H1 (cell line): Measurements from ENCODE around the gene HGFAC. TPM values are rescaled to one million over a fixed set of nuclear protein-coding genes. Genes with fewer than 3 reads are reported as not detected.

ENCODE experiments used
- CTCF ChIA-PET: fragments of 300-600 bp; sonication (Branson Sonifier 250); formaldehyde crosslinking; loops from one replicate; lab custom pipeline; 2021; ENCODE audit not compliant: partially characterized antibody; lab: Charles Lee
- POLR2A ChIA-PET: fragments of 300-600 bp; sonication (Branson Sonifier 250); formaldehyde crosslinking; loops from one replicate; lab custom pipeline; 2021; ENCODE audit warnings: inconsistent platforms; ENCODE audit not compliant: partially characterized antibody; lab: Charles Lee
- DNase-seq, 2 experiments: peaks; one replicate each; pipeline versions ENCODE4 v3.0.0 to v3.0.0-alpha.2; 2010 to 2022; ENCODE audit warnings: low spot score in 2 of 2, low read depth in 1 of 2, mixed read lengths in 1 of 2
- FAIRE-seq: peaks from 2 replicates; lab custom pipeline; 2011; peaks lifted over from hg19 to GRCh38; lab: Jason Lieb, UNC
- H2AFZ ChIP-seq: 2 replicates; pipeline ENCODE4 v1.8.1; 2012; ENCODE audit warnings: low read length, inconsistent platforms
- H2AK5ac ChIP-seq: 2 replicates; pipeline ENCODE4 v1.6.1; 2013; ENCODE audit warnings: low read depth, low read length
- H2BK120ac ChIP-seq: replicated peaks from 2 replicates; pipeline ENCODE3; 2013; ENCODE audit warnings: low read depth, low read length, inconsistent platforms
- H2BK12ac ChIP-seq: 2 replicates; pipeline ENCODE4 v1.6.1; 2013; ENCODE audit warnings: low read depth, low read length
- H2BK15ac ChIP-seq: 2 replicates; pipeline ENCODE4 v1.6.1; 2013; ENCODE audit warnings: low read length
- H2BK20ac ChIP-seq: 2 replicates; pipeline ENCODE4 v1.6.1; 2013; ENCODE audit warnings: low read length
- H2BK5ac ChIP-seq: 2 replicates; pipeline ENCODE4 v1.6.1; 2013; ENCODE audit warnings: low read depth, low read length
- H3K14ac ChIP-seq: 2 replicates; pipeline ENCODE4 v1.6.1; 2013; ENCODE audit warnings: inconsistent platforms; ENCODE audit not compliant: insufficient read length
- H3K18ac ChIP-seq: 2 replicates; pipeline ENCODE4 v1.6.1; 2013; ENCODE audit warnings: low read length; ENCODE audit errors: extremely low read depth
- H3K23ac ChIP-seq: 2 replicates; pipeline ENCODE4 v1.6.1; 2013; ENCODE audit warnings: inconsistent platforms; ENCODE audit not compliant: insufficient read length
- H3K23me2 ChIP-seq: 2 replicates; pipeline ENCODE4 v1.6.1; 2013; ENCODE audit warnings: low read depth, low read length
- H3K27ac ChIP-seq: 2 replicates; pipeline ENCODE4 v1.6.1; 2011; ENCODE audit warnings: low read depth, low read length, inconsistent platforms
- H3K27me3 ChIP-seq, 4 experiments: replicated peaks in 1 of 4; 1 replicate in 1 of 4; 2 replicates in 3 of 4; pipeline versions ENCODE4 v1.6.1 to v1.8.1; 2011 to 2013; ENCODE audit warnings: low read length in 3 of 4, mild to moderate bottlenecking in 3 of 4, inconsistent platforms in 2 of 4, mixed read lengths in 2 of 4, moderate library complexity in 1 of 4; ENCODE audit not compliant: control insufficient read depth in 3 of 4, insufficient read depth in 3 of 4; ENCODE audit errors: extremely low read depth in 1 of 4
- H3K36me3 ChIP-seq, 4 experiments: 2 replicates each; pipeline versions ENCODE4 v1.6.1 to v1.8.1; 2011 to 2013; ENCODE audit warnings: mild to moderate bottlenecking in 4 of 4, low read length in 3 of 4, moderate library complexity in 2 of 4, control low read depth in 1 of 4, inconsistent platforms in 1 of 4; ENCODE audit not compliant: insufficient read depth in 4 of 4, control insufficient read depth in 2 of 4
- H3K4ac ChIP-seq: replicated peaks from 2 replicates; pipeline ENCODE3; 2013; ENCODE audit warnings: low read length, low read depth, mixed read lengths, inconsistent platforms; ENCODE audit not compliant: insufficient read length
- H3K4me1 ChIP-seq, 4 experiments: replicated peaks in 1 of 4; 1 replicate in 1 of 4; 2 replicates in 3 of 4; pipeline versions ENCODE4 v1.6.1 to v1.8.1; 2011 to 2013; ENCODE audit warnings: low read length in 3 of 4, inconsistent platforms in 2 of 4, mixed read lengths in 1 of 4; ENCODE audit not compliant: insufficient read depth in 4 of 4, control insufficient read depth in 3 of 4
- H3K4me2 ChIP-seq, 2 experiments: 2 replicates each; pipeline versions ENCODE4 v1.6.1 to v1.8.1; 2011 to 2013; ENCODE audit warnings: low read depth in 2 of 2, low read length in 2 of 2, control low read depth in 1 of 2, inconsistent platforms in 1 of 2, mild to moderate bottlenecking in 1 of 2; ENCODE audit not compliant: insufficient read depth in 1 of 2
- H3K4me3 ChIP-seq, 4 experiments: fragments of 200-600, 300-600 bp in 1 of 4; sonication (generic), shearing (Covaris generic), sonication (Bioruptor Twin) in 1 of 4; 2 replicates each; pipeline versions ENCODE4 v1.5.1 to v1.8.1; 2011 to 2016; ENCODE audit warnings: low read length in 4 of 4, low read depth in 3 of 4, control low read depth in 2 of 4, inconsistent platforms in 2 of 4, mild to moderate bottlenecking in 2 of 4, mixed read lengths in 1 of 4, moderate library complexity in 1 of 4; ENCODE audit not compliant: insufficient read depth in 2 of 4; ENCODE audit errors: extremely low read depth in 1 of 4
- H3K56ac ChIP-seq: replicated peaks from 2 replicates; pipeline ENCODE3; 2013; ENCODE audit warnings: low read depth, mild to moderate bottlenecking, mixed read lengths, low read length, inconsistent platforms; ENCODE audit not compliant: insufficient read length
- H3K79me1 ChIP-seq: 2 replicates; pipeline ENCODE4 v1.6.1; 2013; ENCODE audit warnings: low read depth, low read length, control low read depth
- H3K79me2 ChIP-seq, 2 experiments: 2 replicates each; pipeline versions ENCODE4 v1.6.1 to v1.8.1; 2012 to 2013; ENCODE audit warnings: low read length in 2 of 2, mild to moderate bottlenecking in 2 of 2, inconsistent platforms in 1 of 2; ENCODE audit not compliant: insufficient read depth in 2 of 2, control insufficient read depth in 1 of 2
- H3K9ac ChIP-seq, 4 experiments: replicated peaks in 1 of 4; 1 replicate in 1 of 4; 2 replicates in 3 of 4; pipeline versions ENCODE4 v1.6.1 to v1.8.1; 2011 to 2013; ENCODE audit warnings: low read depth in 3 of 4, low read length in 3 of 4, control low read depth in 2 of 4, mild to moderate bottlenecking in 2 of 4, moderate library complexity in 2 of 4, inconsistent platforms in 1 of 4; ENCODE audit errors: extremely low read depth in 1 of 4
- H3K9me3 ChIP-seq, 2 experiments: 2 replicates each; pipeline versions ENCODE4 v1.6.1 to v1.8.1; 2012 to 2013; ENCODE audit warnings: mild to moderate bottlenecking in 2 of 2, moderate library complexity in 2 of 2, control low read depth in 1 of 2, inconsistent platforms in 1 of 2, low read depth in 1 of 2, low read length in 1 of 2, mixed read lengths in 1 of 2; ENCODE audit not compliant: insufficient read depth in 2 of 2
- H4K20me1 ChIP-seq, 2 experiments: replicated peaks in 1 of 2; 2 replicates each; pipeline versions ENCODE3 to v1.8.1; 2011 to 2013; ENCODE audit warnings: inconsistent platforms in 2 of 2, low read length in 2 of 2, mild to moderate bottlenecking in 1 of 2; ENCODE audit not compliant: insufficient read depth in 2 of 2, control insufficient read depth in 1 of 2
- H4K5ac ChIP-seq: 2 replicates; pipeline ENCODE4 v1.6.1; 2013; ENCODE audit warnings: low read length, low read depth, mixed read lengths, inconsistent platforms; ENCODE audit not compliant: insufficient read length
- H4K8ac ChIP-seq: 2 replicates; pipeline ENCODE4 v1.8.0; 2013; ENCODE audit warnings: mild to moderate bottlenecking, moderate library complexity, low read length, inconsistent platforms; ENCODE audit not compliant: insufficient read depth; ENCODE audit errors: extremely low read depth
- H4K91ac ChIP-seq: replicated peaks from 2 replicates; pipeline ENCODE3; 2013; ENCODE audit warnings: low read length, mixed read lengths, inconsistent platforms; ENCODE audit not compliant: insufficient read length
- ATF2 ChIP-seq: IDR thresholded peaks from 2 replicates; pipeline ENCODE4 v1.6.1; 2012; ENCODE audit warnings: low read length, inconsistent platforms
- CHD2 ChIP-seq: IDR thresholded peaks from 2 replicates; pipeline ENCODE4 v1.6.1; 2012; ENCODE audit warnings: low read length, improper control_type of control experiment
- CTBP2 ChIP-seq: IDR thresholded peaks from 2 replicates; pipeline ENCODE4 v1.7.0; 2011; ENCODE audit warnings: borderline replicate concordance, mild to moderate bottlenecking, moderate library complexity, mixed read lengths, low read length; ENCODE audit not compliant: insufficient read depth, insufficient read length
- RAD21 ChIP-seq, 2 experiments: IDR thresholded peaks in 1 of 2; conservative IDR thresholded peaks in 1 of 2; 2 replicates each; pipeline ENCODE4 v1.6.1; 2011; ENCODE audit warnings: low read depth in 2 of 2, low read length in 2 of 2, improper control_type of control experiment in 1 of 2, inconsistent platforms in 1 of 2, mild to moderate bottlenecking in 1 of 2, moderate library complexity in 1 of 2
- SP4 ChIP-seq: IDR thresholded peaks from 2 replicates; pipeline ENCODE4 v1.6.1; 2012; ENCODE audit warnings: low read length, inconsistent platforms
- TCF12 ChIP-seq: IDR thresholded peaks from 2 replicates; pipeline ENCODE4 v1.6.1; 2011; ENCODE audit warnings: low read depth, mild to moderate bottlenecking, low read length
- WGBS, 2 experiments: shearing (Covaris generic) in 1 of 2; methylation state at CpG; one replicate each; pipeline versions ENCODE4 v1.1.6 to v1.1.7; 2013 to 2015; ENCODE audit warnings: low lambda C conversion rate in 2 of 2, mixed read lengths in 2 of 2, inconsistent platforms in 1 of 2, low coverage in 1 of 2, missing lambda C conversion rate in 1 of 2; ENCODE audit not compliant: insufficient replicate concordance in 2 of 2, insufficient coverage in 1 of 2, insufficient read length in 1 of 2; ENCODE audit errors: extremely low coverage in 1 of 2, missing lambda C conversion rate in 1 of 2; 5-methylcytosine and 5-hydroxymethylcytosine counted together
- polyA plus RNA-seq, 7 experiments: library from polyadenylated mRNA; depleted of rRNA in 3 of 7; stranded (reverse) in 5 of 7; unstranded in 2 of 7; fragments of >200 nt in 5 of 7; fragments of 200-250 nt in 2 of 7; gene quantifications; 1 replicate in 5 of 7; 2 replicates in 1 of 7; 4 replicates in 1 of 7; pipeline versions ENCODE4 v1.2.1 to v1.2.3, GENCODE V29; 2011 to 2013; ENCODE audit warnings: missing spikeins in 2 of 7, mixed read lengths in 2 of 7
- total RNA-seq: library from RNA; stranded (reverse); fragmentation: NEBNext Ultra II Directional; extraction: Animal tissue kit (Norgen Biotek cat#: 25700); gene quantifications from 2 replicates; pipeline ENCODE4 v1.2.1, GENCODE V29; 2021
- TF ChIP-seq, protein P1 (sequence below): IDR thresholded peaks from 2 replicates; pipeline ENCODE4 v1.6.1; 2011; ENCODE audit warnings: low read length, improper control_type of control experiment

Gene HGFAC
- total and polyA plus RNA-seq, 2 of the 8 experiments (the other 6 are each of a cell fraction or from before 2014, with no cell fraction given), result 0.14 to 0.15 TPM

DNA sequence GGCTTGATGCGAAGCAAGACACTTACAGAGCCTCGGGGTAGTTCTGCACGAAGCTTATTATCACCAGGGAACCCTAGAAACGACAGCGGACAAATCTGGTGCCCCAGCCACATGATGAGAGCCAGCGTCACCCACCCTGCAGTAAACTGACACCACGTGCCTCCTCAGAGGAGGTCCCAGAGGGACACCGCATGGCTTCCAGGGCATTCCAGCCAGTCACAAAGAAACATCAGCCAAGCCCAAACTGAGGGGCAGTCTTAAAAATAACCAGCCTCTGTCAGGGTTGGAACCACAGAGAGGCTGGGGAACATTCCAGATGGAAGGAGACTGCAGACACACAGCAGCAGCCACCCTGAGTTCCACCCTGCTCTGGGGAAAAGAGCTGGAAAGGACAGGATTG lies 36.6 kb upstream of the HGFAC start:
- Histone ChIP-seq H2BK5ac (no peak overlapping the region), H3K36me3 (no peaks in the 10 kb centered on the region), H2BK15ac (no peak overlapping the region), H4K20me1 (peaks cover 0 to 3% of the 10 kb centered on the region in 2 experiments), H2BK12ac (no peak overlapping the region), H3K9me3 (peaks cover 8 to 12% of the 10 kb centered on the region in 2 experiments; a peak in 2 of 4 replicates), H3K79me2 (no peaks in the 10 kb centered on the region), H3K4me2 (no peak overlapping the region), H3K23me2 (no peaks in the 10 kb centered on the region), H3K18ac (no peak overlapping the region), H2BK120ac (no peak overlapping the region), H3K4me3 (no peak overlapping the region), H2BK20ac (no peak overlapping the region), H3K14ac (no peak overlapping the region), H3K23ac (no peak overlapping the region), H3K4ac (no peak overlapping the region), H2AFZ (no peak overlapping the region), H3K56ac (no peak overlapping the region), H3K79me1 (no peaks in the 10 kb centered on the region), H2AK5ac (no peak overlapping the region), H3K4me1 (no peaks in the 10 kb centered on the region; a peak in 3 of 7 replicates), H4K91ac (no peak overlapping the region), H4K5ac (no peak overlapping the region), H4K8ac (no peak overlapping the region), H3K27ac (no peak overlapping the region), H3K27me3 (no peaks in the 10 kb centered on the region), H3K9ac (no peak overlapping the region)
- ChIA-PET CTCF (interaction anchor here (0.5 to 2.1 kb wide), 9 partner anchors 8 to 434 kb away, joined by 3 to 6 read pairs (median 4); no protein-coding TSS in a partner anchor), POLR2A (interaction anchor here (2.5 kb wide), 1 partner anchor 12 kb away, joined by 10 read pairs; no protein-coding TSS in a partner anchor)
- 83% methylated on average over 8 of the region's 8 CpGs; no CpG with 5 or more reads in 1 of the 2 experiments for WGBS, 2 experiments
- no peak for DNase-seq
- no peak for FAIRE-seq
- TF ChIP-seq, protein P1, sequence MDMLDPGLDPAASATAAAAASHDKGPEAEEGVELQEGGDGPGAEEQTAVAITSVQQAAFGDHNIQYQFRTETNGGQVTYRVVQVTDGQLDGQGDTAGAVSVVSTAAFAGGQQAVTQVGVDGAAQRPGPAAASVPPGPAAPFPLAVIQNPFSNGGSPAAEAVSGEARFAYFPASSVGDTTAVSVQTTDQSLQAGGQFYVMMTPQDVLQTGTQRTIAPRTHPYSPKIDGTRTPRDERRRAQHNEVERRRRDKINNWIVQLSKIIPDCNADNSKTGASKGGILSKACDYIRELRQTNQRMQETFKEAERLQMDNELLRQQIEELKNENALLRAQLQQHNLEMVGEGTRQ, result no peak
- TF ChIP-seq SP4, result no peak
- no peak for TF ChIP-seq CHD2
- TF ChIP-seq CTBP2, result no peak
- no peak for TF ChIP-seq RAD21 (IDR thresholded peaks at IDR 0.05 in 1 of 2, conservative IDR thresholded peaks at IDR 0.05 in 1 of 2; ENCODE audit: low read depth in 2 of 2, low read length in 2 of 2)
- no peak for TF ChIP-seq ATF2
- TF ChIP-seq TCF12, result no peak
